B cell (primary cell): Measurements from ENCODE around the gene SAMD10.

Source experiments
- CTCF ChIP-seq: fragments of 200-600 bp; IDR thresholded peaks from one replicate; pipeline ENCODE4 v1.8.0; 2022; ENCODE audit warnings: antibody characterized with exemption, mild to moderate bottlenecking
- EZH2 ChIP-seq: IDR thresholded peaks from 2 replicates; pipeline ENCODE4 v1.6.1; 2012; ENCODE audit warnings: borderline replicate concordance, low read depth, mild to moderate bottlenecking, moderate library complexity, low read length; ENCODE audit not compliant: insufficient read depth, poor library complexity, severe bottlenecking

GRCh38 chr20:63942250-63942951 is 37.0 kb downstream of the SAMD10 start:
- TF ChIP-seq CTCF (no peak), EZH2 (no peak)
